HEK293 (cell line): ENCODE results near the gene GPATCH11.

Source experiments
- HIC1 ChIP-seq: fragments of 450-650 bp; formaldehyde crosslinking; IDR thresholded peaks from 2 replicates; pipeline ENCODE4 v1.5.1; 2016; ENCODE audit warnings: missing biosample characterization, missing genetic modification characterization
- REST ChIP-seq: fragments of 450-650 bp; formaldehyde crosslinking; IDR thresholded peaks from 2 replicates; pipeline ENCODE4 v1.5.1; 2016; ENCODE audit warnings: missing biosample characterization, missing genetic modification characterization
- SP3 ChIP-seq: fragments of 450-650 bp; formaldehyde crosslinking; IDR thresholded peaks from 2 replicates; pipeline ENCODE4 v1.5.1; 2016; ENCODE audit warnings: missing biosample characterization, missing genetic modification characterization
- ZBTB1 ChIP-seq: fragments of 450-650 bp; formaldehyde crosslinking; IDR thresholded peaks from 2 replicates; pipeline ENCODE4 v1.5.1; 2016; ENCODE audit warnings: missing biosample characterization, missing genetic modification characterization
- ZNF121 ChIP-seq: fragments of 450-650 bp; formaldehyde crosslinking; IDR thresholded peaks from 2 replicates; pipeline ENCODE4 v1.5.1; 2016; ENCODE audit warnings: missing biosample characterization, missing genetic modification characterization
- ZNF175 ChIP-seq: fragments of 450-650 bp; formaldehyde crosslinking; IDR thresholded peaks from 2 replicates; pipeline ENCODE4 v1.5.1; 2016; ENCODE audit warnings: missing biosample characterization, missing genetic modification characterization
- ZNF221 ChIP-seq: fragments of 450-650 bp; formaldehyde crosslinking; IDR thresholded peaks from 2 replicates; pipeline ENCODE4 v1.5.1; 2017; ENCODE audit warnings: missing biosample characterization, missing genetic modification characterization, borderline replicate concordance
- ZNF274 ChIP-seq, 2 experiments: fragments of 200-500 bp in 1 of 2; fragments of 450-650 bp in 1 of 2; sonication (Bioruptor generic) in 1 of 2; formaldehyde crosslinking in 1 of 2; IDR thresholded peaks; 2 replicates each; pipeline versions ENCODE4 v1.5.1 to v1.6.1; 2014 to 2016; ENCODE audit warnings: borderline replicate concordance in 1 of 2, inconsistent platforms in 1 of 2, low read length in 1 of 2, missing biosample characterization in 1 of 2, missing genetic modification characterization in 1 of 2
- ZNF426 ChIP-seq: fragments of 450-650 bp; formaldehyde crosslinking; IDR thresholded peaks from 2 replicates; pipeline ENCODE4 v1.5.1; 2017; ENCODE audit warnings: missing biosample characterization, missing genetic modification characterization, mild to moderate bottlenecking, inconsistent platforms, moderate library complexity
- ZNF510 ChIP-seq: fragments of 450-650 bp; formaldehyde crosslinking; IDR thresholded peaks from 2 replicates; pipeline ENCODE4 v1.5.1; 2018; ENCODE audit warnings: mild to moderate bottlenecking, missing genetic modification characterization, missing biosample characterization; ENCODE audit not compliant: insufficient replicate concordance
- ZNF561 ChIP-seq: fragments of 450-650 bp; IDR thresholded peaks from 2 replicates; pipeline ENCODE4 v1.5.1; 2018; ENCODE audit warnings: missing biosample characterization, missing genetic modification characterization, borderline replicate concordance
- TF ChIP-seq, protein P1 (sequence below): fragments of 450-650 bp; formaldehyde crosslinking; IDR thresholded peaks from 2 replicates; pipeline ENCODE4 v1.5.1; 2016; ENCODE audit warnings: missing biosample characterization, missing genetic modification characterization
- TF ChIP-seq, protein P2 (sequence below): fragments of 450-650 bp; formaldehyde crosslinking; IDR thresholded peaks from 2 replicates; pipeline ENCODE4 v1.5.1; 2017; ENCODE audit warnings: missing biosample characterization, mild to moderate bottlenecking, missing genetic modification characterization, moderate library complexity
- TF ChIP-seq, protein P3 (sequence below): fragments of 450-650 bp; formaldehyde crosslinking; IDR thresholded peaks from 2 replicates; pipeline ENCODE4 v1.5.1; 2016; ENCODE audit warnings: missing biosample characterization, missing genetic modification characterization

- TF ChIP-seq ZNF121 (no peak), ZBTB1 (tag by site-specific recombination) (no peak), ZNF221 (tag by site-specific recombination) (no peak), ZNF510 (no peak), ZNF561 (no peak), ZNF274 (IDR thresholded peaks at IDR 0.05; ENCODE audit: low read length) (no peak), ZNF274 (tag by site-specific recombination; IDR thresholded peaks at IDR 0.05; ENCODE audit: borderline replicate concordance) (no peak), REST (no peak), ZNF426 (tag by site-specific recombination) (no peak), ZNF175 (tag by site-specific recombination) (no peak), SP3 (tag by site-specific recombination) (no peak), HIC1 (tag by site-specific recombination) (no peak)
- TF ChIP-seq, protein P1, sequence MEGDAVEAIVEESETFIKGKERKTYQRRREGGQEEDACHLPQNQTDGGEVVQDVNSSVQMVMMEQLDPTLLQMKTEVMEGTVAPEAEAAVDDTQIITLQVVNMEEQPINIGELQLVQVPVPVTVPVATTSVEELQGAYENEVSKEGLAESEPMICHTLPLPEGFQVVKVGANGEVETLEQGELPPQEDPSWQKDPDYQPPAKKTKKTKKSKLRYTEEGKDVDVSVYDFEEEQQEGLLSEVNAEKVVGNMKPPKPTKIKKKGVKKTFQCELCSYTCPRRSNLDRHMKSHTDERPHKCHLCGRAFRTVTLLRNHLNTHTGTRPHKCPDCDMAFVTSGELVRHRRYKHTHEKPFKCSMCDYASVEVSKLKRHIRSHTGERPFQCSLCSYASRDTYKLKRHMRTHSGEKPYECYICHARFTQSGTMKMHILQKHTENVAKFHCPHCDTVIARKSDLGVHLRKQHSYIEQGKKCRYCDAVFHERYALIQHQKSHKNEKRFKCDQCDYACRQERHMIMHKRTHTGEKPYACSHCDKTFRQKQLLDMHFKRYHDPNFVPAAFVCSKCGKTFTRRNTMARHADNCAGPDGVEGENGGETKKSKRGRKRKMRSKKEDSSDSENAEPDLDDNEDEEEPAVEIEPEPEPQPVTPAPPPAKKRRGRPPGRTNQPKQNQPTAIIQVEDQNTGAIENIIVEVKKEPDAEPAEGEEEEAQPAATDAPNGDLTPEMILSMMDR (tag by site-specific recombination) = no peak
- TF ChIP-seq, protein P2, sequence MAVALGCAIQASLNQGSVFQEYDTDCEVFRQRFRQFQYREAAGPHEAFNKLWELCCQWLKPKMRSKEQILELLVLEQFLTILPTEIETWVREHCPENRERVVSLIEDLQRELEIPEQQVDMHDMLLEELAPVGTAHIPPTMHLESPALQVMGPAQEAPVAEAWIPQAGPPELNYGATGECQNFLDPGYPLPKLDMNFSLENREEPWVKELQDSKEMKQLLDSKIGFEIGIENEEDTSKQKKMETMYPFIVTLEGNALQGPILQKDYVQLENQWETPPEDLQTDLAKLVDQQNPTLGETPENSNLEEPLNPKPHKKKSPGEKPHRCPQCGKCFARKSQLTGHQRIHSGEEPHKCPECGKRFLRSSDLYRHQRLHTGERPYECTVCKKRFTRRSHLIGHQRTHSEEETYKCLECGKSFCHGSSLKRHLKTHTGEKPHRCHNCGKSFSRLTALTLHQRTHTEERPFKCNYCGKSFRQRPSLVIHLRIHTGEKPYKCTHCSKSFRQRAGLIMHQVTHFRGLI (tag by site-specific recombination) = no peak
- TF ChIP-seq, protein P3, sequence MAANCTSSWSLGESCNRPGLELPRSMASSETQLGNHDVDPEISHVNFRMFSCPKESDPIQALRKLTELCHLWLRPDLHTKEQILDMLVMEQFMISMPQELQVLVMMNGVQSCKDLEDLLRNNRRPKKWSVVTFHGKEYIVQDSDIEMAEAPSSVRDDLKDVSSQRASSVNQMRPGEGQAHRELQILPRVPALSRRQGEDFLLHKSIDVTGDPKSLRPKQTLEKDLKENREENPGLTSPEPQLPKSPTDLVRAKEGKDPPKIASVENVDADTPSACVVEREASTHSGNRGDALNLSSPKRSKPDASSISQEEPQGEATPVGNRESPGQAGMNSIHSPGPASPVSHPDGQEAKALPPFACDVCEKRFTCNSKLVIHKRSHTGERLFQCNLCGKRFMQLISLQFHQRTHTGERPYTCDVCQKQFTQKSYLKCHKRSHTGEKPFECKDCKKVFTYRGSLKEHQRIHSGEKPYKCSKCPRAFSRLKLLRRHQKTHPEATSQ (tag by site-specific recombination) = no peak
Measured at GRCh38 chr2:37111958-37112357, 27.6 kb downstream of the GPATCH11 start.
